K562 (cell line): Measurements from ENCODE around the gene PCF11. TPM values are rescaled to one million over a fixed set of nuclear protein-coding genes. Genes with fewer than 3 reads are reported as not detected.
A peak's percentile ranks its signal among the peaks of the same experiment; 100 is the strongest.

Source experiments
- CREM ChIP-seq: IDR thresholded peaks from 2 replicates; pipeline ENCODE4 v1.6.1; 2014; ENCODE audit warnings: antibody characterized with exemption, low read depth
- EP300 ChIP-seq: IDR thresholded peaks from 2 replicates; pipeline ENCODE4 v1.6.1; 2012; ENCODE audit warnings: low read length, improper control_type of control experiment
- HDGF ChIP-seq: fragments of 450-650 bp; IDR thresholded peaks from 2 replicates; pipeline ENCODE4 v1.6.1; 2016
- HSF4 ChIP-seq: fragments of 250-450 bp; sonication (Bioruptor Pico); IDR thresholded peaks from 2 replicates; pipeline ENCODE4 v2.1.2; 2022; ENCODE audit warnings: mild to moderate bottlenecking, moderate library complexity, borderline replicate concordance
- RBM25 ChIP-seq: fragments of 200-400 bp; formaldehyde crosslinking; IDR thresholded peaks from 2 replicates; pipeline ENCODE4 v1.6.1; 2018; ENCODE audit warnings: low read length, low read depth, moderate library complexity; ENCODE audit not compliant: severe bottlenecking
- XRCC3 ChIP-seq: fragments of 450-650 bp; IDR thresholded peaks from 2 replicates; pipeline ENCODE4 v1.6.1; 2017; ENCODE audit warnings: mild to moderate bottlenecking, moderate library complexity
- ZNF57 ChIP-seq: fragments of 450-650 bp; formaldehyde crosslinking; IDR thresholded peaks from 2 replicates; pipeline ENCODE4 v1.4.0; 2020; ENCODE audit warnings: mild to moderate bottlenecking, moderate library complexity
- ZNF699 ChIP-seq: fragments of 250-450 bp; sonication (Bioruptor Pico); IDR thresholded peaks from 2 replicates; pipeline ENCODE4 v1.8.0; 2021; ENCODE audit warnings: mild to moderate bottlenecking, moderate library complexity; ENCODE audit not compliant: insufficient replicate concordance
- ZNF707 ChIP-seq: fragments of 250-450 bp; sonication (Bioruptor Pico); conservative IDR thresholded peaks from 2 replicates; pipeline ENCODE4 v1.8.0; 2022; ENCODE audit warnings: inconsistent platforms, mild to moderate bottlenecking, moderate library complexity
- polyA plus RNA-seq, 8 experiments: library from polyadenylated mRNA; depleted of rRNA in 4 of 8; stranded (reverse) in 5 of 8; unstranded in 3 of 8; fragments of >200 nt; fragmentation: Nextera tagmentation in 2 of 8; fragmentation: Illumina TruSeq in 1 of 8; extraction: Ambion mirVana in 2 of 8; extraction: Trizol in 1 of 8; gene quantifications; 2 replicates each; pipeline versions ENCODE4 v1.2.1 to v1.2.3, GENCODE V29; 2011 to 2014; ENCODE audit warnings: inconsistent platforms in 1 of 8, missing spikeins in 1 of 8
- total RNA-seq, 7 experiments: library from RNA; depleted of rRNA in 6 of 7; stranded (reverse); fragments of >200 nt in 6 of 7; fragmentation: Illumina TruSeq in 2 of 7; extraction: Trizol in 2 of 7; gene quantifications; 2 replicates each; pipeline versions ENCODE4 v1.2.1 to v1.2.3, GENCODE V29; 2011 to 2021; ENCODE audit warnings: low replicate concordance in 1 of 7
- TF ChIP-seq, protein P1 (sequence below): fragments of 250-450 bp; sonication (Bioruptor Pico); IDR thresholded peaks from 2 replicates; pipeline ENCODE4 v1.4.0; 2020; ENCODE audit warnings: mild to moderate bottlenecking, moderate library complexity
- TF ChIP-seq, protein P2 (sequence below): sonication (generic); formaldehyde crosslinking; IDR thresholded peaks from 2 replicates; pipeline ENCODE4 v1.8.1; 2022; ENCODE audit warnings: missing genetic modification reagents
- TF ChIP-seq, protein P3 (sequence below): fragments of 450-650 bp; IDR thresholded peaks from 2 replicates; pipeline ENCODE4 v1.6.1; 2016; ENCODE audit warnings: mild to moderate bottlenecking
- TF ChIP-seq, protein P4 (sequence below), 2 experiments: fragments of 450-650 bp; IDR thresholded peaks; 2 replicates each; pipeline ENCODE4 v1.6.1; 2018; ENCODE audit warnings: mild to moderate bottlenecking in 2 of 2, low read depth in 1 of 2; ENCODE audit not compliant: partially characterized antibody in 2 of 2

Gene PCF11
- total and polyA plus RNA-seq, 9 of the 15 experiments (the other 6 are each of a cell fraction or from before 2014, with no cell fraction given), result 9.3 to 91.6 (median 54.4) TPM

DNA sequence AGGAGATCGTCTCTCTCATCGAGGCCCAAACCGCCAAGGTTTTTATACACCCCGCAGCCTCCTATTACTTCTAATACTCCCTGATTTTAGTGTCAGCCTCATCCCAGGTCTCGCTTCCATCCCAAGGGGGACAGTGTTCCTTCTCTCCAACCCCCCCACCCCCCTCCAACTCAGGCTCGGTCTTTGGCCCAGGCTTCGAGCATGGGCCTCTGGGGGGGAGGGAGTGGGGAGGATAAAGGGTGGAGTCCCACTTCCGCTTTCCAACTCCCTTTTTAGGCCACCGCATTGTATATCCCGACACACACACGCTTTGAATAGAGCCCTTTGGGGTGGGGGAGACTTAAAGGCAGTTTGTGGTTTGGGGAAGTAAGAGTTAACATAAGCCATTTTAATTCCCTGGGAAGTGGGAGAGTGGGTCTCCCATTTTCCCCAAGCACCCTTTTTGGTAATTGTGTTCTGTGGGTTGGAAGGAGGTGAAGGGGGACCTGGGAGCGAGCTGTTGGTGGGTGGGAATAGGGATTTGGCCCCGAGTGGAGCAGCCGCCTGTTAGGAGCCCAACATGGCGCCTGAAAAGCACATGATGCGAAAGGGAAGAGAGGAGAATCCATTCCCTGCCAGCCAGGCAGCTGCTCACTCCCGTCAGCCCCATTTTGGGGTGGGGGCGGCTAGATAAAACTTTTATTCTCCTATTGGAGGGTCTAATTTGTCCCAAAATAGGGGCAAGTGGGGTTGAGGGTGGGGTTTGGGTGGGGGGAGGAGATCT is 844 bp downstream of the PCF11 start (continued):
- TF ChIP-seq, protein P1, sequence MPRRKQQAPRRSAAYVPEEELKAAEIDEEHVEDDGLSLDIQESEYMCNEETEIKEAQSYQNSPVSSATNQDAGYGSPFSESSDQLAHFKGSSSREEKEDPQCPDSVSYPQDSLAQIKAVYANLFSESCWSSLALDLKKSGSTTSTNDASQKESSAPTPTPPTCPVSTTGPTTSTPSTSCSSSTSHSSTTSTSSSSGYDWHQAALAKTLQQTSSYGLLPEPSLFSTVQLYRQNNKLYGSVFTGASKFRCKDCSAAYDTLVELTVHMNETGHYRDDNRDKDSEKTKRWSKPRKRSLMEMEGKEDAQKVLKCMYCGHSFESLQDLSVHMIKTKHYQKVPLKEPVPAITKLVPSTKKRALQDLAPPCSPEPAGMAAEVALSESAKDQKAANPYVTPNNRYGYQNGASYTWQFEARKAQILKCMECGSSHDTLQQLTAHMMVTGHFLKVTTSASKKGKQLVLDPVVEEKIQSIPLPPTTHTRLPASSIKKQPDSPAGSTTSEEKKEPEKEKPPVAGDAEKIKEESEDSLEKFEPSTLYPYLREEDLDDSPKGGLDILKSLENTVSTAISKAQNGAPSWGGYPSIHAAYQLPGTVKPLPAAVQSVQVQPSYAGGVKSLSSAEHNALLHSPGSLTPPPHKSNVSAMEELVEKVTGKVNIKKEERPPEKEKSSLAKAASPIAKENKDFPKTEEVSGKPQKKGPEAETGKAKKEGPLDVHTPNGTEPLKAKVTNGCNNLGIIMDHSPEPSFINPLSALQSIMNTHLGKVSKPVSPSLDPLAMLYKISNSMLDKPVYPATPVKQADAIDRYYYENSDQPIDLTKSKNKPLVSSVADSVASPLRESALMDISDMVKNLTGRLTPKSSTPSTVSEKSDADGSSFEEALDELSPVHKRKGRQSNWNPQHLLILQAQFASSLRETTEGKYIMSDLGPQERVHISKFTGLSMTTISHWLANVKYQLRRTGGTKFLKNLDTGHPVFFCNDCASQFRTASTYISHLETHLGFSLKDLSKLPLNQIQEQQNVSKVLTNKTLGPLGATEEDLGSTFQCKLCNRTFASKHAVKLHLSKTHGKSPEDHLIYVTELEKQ (CRISPR knock-in tag), result no peak
- TF ChIP-seq ZNF57 (CRISPR knock-in tag) (no peak), ZNF699 (CRISPR knock-in tag) (no peak), EP300 (0 out of 2 replicates have a peak, but pooled peaks have one; percentile 14), ZNF707 (no peak), CREM (no peak; the same call in 1 of the 2 replicates), RBM25 (peak; percentile 19), HDGF (no peak), XRCC3 (no peak), HSF4 (CRISPR knock-in tag) (no peak)
- TF ChIP-seq, protein P2, sequence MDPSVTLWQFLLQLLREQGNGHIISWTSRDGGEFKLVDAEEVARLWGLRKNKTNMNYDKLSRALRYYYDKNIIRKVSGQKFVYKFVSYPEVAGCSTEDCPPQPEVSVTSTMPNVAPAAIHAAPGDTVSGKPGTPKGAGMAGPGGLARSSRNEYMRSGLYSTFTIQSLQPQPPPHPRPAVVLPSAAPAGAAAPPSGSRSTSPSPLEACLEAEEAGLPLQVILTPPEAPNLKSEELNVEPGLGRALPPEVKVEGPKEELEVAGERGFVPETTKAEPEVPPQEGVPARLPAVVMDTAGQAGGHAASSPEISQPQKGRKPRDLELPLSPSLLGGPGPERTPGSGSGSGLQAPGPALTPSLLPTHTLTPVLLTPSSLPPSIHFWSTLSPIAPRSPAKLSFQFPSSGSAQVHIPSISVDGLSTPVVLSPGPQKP (CRISPR knock-in tag), result no peak
- TF ChIP-seq, protein P3, sequence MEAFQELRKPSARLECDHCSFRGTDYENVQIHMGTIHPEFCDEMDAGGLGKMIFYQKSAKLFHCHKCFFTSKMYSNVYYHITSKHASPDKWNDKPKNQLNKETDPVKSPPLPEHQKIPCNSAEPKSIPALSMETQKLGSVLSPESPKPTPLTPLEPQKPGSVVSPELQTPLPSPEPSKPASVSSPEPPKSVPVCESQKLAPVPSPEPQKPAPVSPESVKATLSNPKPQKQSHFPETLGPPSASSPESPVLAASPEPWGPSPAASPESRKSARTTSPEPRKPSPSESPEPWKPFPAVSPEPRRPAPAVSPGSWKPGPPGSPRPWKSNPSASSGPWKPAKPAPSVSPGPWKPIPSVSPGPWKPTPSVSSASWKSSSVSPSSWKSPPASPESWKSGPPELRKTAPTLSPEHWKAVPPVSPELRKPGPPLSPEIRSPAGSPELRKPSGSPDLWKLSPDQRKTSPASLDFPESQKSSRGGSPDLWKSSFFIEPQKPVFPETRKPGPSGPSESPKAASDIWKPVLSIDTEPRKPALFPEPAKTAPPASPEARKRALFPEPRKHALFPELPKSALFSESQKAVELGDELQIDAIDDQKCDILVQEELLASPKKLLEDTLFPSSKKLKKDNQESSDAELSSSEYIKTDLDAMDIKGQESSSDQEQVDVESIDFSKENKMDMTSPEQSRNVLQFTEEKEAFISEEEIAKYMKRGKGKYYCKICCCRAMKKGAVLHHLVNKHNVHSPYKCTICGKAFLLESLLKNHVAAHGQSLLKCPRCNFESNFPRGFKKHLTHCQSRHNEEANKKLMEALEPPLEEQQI, result no peak
- TF ChIP-seq, protein P4, sequence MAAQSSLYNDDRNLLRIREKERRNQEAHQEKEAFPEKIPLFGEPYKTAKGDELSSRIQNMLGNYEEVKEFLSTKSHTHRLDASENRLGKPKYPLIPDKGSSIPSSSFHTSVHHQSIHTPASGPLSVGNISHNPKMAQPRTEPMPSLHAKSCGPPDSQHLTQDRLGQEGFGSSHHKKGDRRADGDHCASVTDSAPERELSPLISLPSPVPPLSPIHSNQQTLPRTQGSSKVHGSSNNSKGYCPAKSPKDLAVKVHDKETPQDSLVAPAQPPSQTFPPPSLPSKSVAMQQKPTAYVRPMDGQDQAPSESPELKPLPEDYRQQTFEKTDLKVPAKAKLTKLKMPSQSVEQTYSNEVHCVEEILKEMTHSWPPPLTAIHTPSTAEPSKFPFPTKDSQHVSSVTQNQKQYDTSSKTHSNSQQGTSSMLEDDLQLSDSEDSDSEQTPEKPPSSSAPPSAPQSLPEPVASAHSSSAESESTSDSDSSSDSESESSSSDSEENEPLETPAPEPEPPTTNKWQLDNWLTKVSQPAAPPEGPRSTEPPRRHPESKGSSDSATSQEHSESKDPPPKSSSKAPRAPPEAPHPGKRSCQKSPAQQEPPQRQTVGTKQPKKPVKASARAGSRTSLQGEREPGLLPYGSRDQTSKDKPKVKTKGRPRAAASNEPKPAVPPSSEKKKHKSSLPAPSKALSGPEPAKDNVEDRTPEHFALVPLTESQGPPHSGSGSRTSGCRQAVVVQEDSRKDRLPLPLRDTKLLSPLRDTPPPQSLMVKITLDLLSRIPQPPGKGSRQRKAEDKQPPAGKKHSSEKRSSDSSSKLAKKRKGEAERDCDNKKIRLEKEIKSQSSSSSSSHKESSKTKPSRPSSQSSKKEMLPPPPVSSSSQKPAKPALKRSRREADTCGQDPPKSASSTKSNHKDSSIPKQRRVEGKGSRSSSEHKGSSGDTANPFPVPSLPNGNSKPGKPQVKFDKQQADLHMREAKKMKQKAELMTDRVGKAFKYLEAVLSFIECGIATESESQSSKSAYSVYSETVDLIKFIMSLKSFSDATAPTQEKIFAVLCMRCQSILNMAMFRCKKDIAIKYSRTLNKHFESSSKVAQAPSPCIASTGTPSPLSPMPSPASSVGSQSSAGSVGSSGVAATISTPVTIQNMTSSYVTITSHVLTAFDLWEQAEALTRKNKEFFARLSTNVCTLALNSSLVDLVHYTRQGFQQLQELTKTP (IDR thresholded peaks at IDR 0.05; ENCODE audit: low read depth in 1 of 2, partially characterized antibody in 2 of 2), result peak in 1 of 2 experiments; percentile 47
